OCI-LY3 (cell line): Measurements from ENCODE around the gene NDE1.

Source experiments
- EZH2phosphoT487 ChIP-seq: fragments of 200-600 bp; shearing (Covaris generic); IDR thresholded peaks from 2 replicates; pipeline ENCODE4 v1.6.1; 2018; ENCODE audit warnings: antibody characterized with exemption, mixed run types, low read depth
- TF ChIP-seq, protein P1 (sequence below): fragments of 200-600, 300-600 bp; sonication (generic); IDR thresholded peaks from 2 replicates; pipeline ENCODE4 v1.5.1; 2014; ENCODE audit warnings: antibody characterized with exemption, low read length, low read depth

DNA sequence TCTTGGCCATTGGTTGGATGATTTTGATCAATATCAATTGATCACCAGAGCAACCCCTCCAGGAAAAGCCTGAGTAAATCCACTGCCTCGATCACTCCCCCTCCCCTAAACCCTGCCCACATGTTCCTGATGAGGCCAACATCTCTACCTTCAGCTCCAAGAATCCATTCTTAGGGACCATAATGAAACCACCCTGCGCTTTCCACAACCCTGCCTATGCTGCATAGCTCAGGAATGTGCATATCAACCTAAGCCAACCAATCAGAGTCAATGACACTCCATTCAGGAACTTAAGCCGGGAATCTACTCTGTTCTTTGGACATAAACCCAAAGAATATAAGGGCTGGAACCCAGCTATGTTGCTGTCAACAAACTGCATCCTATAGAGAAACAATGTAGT, 120.5 kb downstream of the NDE1 start:
- TF ChIP-seq EZH2phosphoT487 = no peak
- TF ChIP-seq, protein P1, sequence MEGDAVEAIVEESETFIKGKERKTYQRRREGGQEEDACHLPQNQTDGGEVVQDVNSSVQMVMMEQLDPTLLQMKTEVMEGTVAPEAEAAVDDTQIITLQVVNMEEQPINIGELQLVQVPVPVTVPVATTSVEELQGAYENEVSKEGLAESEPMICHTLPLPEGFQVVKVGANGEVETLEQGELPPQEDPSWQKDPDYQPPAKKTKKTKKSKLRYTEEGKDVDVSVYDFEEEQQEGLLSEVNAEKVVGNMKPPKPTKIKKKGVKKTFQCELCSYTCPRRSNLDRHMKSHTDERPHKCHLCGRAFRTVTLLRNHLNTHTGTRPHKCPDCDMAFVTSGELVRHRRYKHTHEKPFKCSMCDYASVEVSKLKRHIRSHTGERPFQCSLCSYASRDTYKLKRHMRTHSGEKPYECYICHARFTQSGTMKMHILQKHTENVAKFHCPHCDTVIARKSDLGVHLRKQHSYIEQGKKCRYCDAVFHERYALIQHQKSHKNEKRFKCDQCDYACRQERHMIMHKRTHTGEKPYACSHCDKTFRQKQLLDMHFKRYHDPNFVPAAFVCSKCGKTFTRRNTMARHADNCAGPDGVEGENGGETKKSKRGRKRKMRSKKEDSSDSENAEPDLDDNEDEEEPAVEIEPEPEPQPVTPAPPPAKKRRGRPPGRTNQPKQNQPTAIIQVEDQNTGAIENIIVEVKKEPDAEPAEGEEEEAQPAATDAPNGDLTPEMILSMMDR = no peak
